ENCODE results near the gene TMEM123. TPM values are rescaled to one million over a fixed set of nuclear protein-coding genes. Genes with fewer than 3 reads are reported as not detected.

The TMEM123 gene
- total and polyA plus RNA-seq, 2 of the 8 experiments (the other 6 are each of a cell fraction or from before 2014, with no cell fraction given), result 75.5 to 80.1 TPM

DNA sequence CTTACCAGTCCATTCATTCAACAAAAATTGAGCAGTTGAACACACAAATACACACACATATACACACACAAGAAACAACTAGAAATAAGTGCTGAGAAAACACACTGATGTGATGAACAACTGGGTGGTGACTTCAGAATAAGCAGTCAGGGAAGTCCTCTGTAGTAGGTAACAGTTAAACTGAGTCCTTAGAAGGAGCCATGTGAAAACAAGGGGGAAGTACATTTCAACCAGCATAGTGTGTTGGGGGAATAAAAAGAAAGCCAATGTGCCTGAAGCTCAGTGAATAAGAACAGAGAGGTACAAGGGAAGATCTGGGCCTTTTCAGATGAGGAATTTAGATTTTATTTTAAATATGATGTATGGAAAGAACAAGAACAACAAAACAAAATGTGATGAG is 6.8 kb upstream of the TMEM123 start (continued):
- TF ChIP-seq FOSL1 (IDR thresholded peaks at IDR 0.05; ENCODE audit: insufficient read depth, low read depth, low read length), result no peak
- no peak for TF ChIP-seq HDAC6 (IDR thresholded peaks at IDR 0.05; ENCODE audit: low read depth, low read length)
- TF ChIP-seq, protein P1, sequence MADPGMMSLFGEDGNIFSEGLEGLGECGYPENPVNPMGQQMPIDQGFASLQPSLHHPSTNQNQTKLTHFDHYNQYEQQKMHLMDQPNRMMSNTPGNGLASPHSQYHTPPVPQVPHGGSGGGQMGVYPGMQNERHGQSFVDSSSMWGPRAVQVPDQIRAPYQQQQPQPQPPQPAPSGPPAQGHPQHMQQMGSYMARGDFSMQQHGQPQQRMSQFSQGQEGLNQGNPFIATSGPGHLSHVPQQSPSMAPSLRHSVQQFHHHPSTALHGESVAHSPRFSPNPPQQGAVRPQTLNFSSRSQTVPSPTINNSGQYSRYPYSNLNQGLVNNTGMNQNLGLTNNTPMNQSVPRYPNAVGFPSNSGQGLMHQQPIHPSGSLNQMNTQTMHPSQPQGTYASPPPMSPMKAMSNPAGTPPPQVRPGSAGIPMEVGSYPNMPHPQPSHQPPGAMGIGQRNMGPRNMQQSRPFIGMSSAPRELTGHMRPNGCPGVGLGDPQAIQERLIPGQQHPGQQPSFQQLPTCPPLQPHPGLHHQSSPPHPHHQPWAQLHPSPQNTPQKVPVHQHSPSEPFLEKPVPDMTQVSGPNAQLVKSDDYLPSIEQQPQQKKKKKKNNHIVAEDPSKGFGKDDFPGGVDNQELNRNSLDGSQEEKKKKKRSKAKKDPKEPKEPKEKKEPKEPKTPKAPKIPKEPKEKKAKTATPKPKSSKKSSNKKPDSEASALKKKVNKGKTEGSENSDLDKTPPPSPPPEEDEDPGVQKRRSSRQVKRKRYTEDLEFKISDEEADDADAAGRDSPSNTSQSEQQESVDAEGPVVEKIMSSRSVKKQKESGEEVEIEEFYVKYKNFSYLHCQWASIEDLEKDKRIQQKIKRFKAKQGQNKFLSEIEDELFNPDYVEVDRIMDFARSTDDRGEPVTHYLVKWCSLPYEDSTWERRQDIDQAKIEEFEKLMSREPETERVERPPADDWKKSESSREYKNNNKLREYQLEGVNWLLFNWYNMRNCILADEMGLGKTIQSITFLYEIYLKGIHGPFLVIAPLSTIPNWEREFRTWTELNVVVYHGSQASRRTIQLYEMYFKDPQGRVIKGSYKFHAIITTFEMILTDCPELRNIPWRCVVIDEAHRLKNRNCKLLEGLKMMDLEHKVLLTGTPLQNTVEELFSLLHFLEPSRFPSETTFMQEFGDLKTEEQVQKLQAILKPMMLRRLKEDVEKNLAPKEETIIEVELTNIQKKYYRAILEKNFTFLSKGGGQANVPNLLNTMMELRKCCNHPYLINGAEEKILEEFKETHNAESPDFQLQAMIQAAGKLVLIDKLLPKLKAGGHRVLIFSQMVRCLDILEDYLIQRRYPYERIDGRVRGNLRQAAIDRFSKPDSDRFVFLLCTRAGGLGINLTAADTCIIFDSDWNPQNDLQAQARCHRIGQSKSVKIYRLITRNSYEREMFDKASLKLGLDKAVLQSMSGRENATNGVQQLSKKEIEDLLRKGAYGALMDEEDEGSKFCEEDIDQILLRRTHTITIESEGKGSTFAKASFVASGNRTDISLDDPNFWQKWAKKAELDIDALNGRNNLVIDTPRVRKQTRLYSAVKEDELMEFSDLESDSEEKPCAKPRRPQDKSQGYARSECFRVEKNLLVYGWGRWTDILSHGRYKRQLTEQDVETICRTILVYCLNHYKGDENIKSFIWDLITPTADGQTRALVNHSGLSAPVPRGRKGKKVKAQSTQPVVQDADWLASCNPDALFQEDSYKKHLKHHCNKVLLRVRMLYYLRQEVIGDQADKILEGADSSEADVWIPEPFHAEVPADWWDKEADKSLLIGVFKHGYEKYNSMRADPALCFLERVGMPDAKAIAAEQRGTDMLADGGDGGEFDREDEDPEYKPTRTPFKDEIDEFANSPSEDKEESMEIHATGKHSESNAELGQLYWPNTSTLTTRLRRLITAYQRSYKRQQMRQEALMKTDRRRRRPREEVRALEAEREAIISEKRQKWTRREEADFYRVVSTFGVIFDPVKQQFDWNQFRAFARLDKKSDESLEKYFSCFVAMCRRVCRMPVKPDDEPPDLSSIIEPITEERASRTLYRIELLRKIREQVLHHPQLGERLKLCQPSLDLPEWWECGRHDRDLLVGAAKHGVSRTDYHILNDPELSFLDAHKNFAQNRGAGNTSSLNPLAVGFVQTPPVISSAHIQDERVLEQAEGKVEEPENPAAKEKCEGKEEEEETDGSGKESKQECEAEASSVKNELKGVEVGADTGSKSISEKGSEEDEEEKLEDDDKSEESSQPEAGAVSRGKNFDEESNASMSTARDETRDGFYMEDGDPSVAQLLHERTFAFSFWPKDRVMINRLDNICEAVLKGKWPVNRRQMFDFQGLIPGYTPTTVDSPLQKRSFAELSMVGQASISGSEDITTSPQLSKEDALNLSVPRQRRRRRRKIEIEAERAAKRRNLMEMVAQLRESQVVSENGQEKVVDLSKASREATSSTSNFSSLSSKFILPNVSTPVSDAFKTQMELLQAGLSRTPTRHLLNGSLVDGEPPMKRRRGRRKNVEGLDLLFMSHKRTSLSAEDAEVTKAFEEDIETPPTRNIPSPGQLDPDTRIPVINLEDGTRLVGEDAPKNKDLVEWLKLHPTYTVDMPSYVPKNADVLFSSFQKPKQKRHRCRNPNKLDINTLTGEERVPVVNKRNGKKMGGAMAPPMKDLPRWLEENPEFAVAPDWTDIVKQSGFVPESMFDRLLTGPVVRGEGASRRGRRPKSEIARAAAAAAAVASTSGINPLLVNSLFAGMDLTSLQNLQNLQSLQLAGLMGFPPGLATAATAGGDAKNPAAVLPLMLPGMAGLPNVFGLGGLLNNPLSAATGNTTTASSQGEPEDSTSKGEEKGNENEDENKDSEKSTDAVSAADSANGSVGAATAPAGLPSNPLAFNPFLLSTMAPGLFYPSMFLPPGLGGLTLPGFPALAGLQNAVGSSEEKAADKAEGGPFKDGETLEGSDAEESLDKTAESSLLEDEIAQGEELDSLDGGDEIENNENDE (IDR thresholded peaks at IDR 0.05; ENCODE audit: insufficient replicate concordance, low read length), result no peak
- no peak for TF ChIP-seq BRCA1 (IDR thresholded peaks at IDR 0.05; ENCODE audit: low read depth, low read length)
- TF ChIP-seq, protein P2, sequence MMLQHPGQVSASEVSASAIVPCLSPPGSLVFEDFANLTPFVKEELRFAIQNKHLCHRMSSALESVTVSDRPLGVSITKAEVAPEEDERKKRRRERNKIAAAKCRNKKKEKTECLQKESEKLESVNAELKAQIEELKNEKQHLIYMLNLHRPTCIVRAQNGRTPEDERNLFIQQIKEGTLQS (IDR thresholded peaks at IDR 0.05; ENCODE audit: insufficient read depth, low read depth, low read length), result no peak
- no peak for TF ChIP-seq BACH1 (IDR thresholded peaks at IDR 0.05; ENCODE audit: low read length)
- TF ChIP-seq EZH2 (IDR thresholded peaks at IDR 0.05; ENCODE audit: low read depth, low read length, severe bottlenecking), result no peak
